HepG2 (cell line): ENCODE measurements around the gene CORO7. TPM values are rescaled to one million over a fixed set of nuclear protein-coding genes. Genes with fewer than 3 reads are reported as not detected.

Source experiments
- ARHGAP35 ChIP-seq: sonication (generic); formaldehyde crosslinking; IDR thresholded peaks from 2 replicates; pipeline ENCODE4 v1.9.0; 2022; ENCODE audit warnings: mild to moderate bottlenecking, inconsistent platforms, moderate library complexity, missing genetic modification reagents, borderline replicate concordance
- ARNT2 ChIP-seq: sonication (generic); formaldehyde crosslinking; IDR thresholded peaks from 2 replicates; pipeline ENCODE4 v1.8.0; 2022; ENCODE audit warnings: mild to moderate bottlenecking, low read depth, missing genetic modification reagents, moderate library complexity
- ELF1 ChIP-seq: sonication (generic); formaldehyde crosslinking; IDR thresholded peaks from 2 replicates; pipeline ENCODE4 v1.4.0; 2020; ENCODE audit warnings: missing genetic modification reagents
- FOXJ3 ChIP-seq: sonication (generic); formaldehyde crosslinking; IDR thresholded peaks from 2 replicates; pipeline ENCODE4 v1.4.0; 2020; ENCODE audit warnings: missing genetic modification reagents, mild to moderate bottlenecking, borderline replicate concordance
- HIC2 ChIP-seq: sonication (generic); formaldehyde crosslinking; IDR thresholded peaks from 2 replicates; pipeline ENCODE4 v1.9.0; 2022; ENCODE audit warnings: low read depth, missing genetic modification reagents
- IKZF5 ChIP-seq: IDR thresholded peaks from 2 replicates; pipeline ENCODE4 v1.6.1; 2018; ENCODE audit warnings: missing genetic modification reagents, mild to moderate bottlenecking, missing compliant biosample characterization
- KIAA2018 ChIP-seq: sonication (generic); formaldehyde crosslinking; IDR thresholded peaks from 2 replicates; pipeline ENCODE4 v1.5.0; 2020; ENCODE audit warnings: mild to moderate bottlenecking, missing genetic modification reagents, borderline replicate concordance
- KLF9 ChIP-seq: IDR thresholded peaks from 2 replicates; pipeline ENCODE4 v1.6.1; 2016; ENCODE audit warnings: low read depth
- RXRB ChIP-seq: IDR thresholded peaks from 2 replicates; pipeline ENCODE4 v1.6.1; 2016; ENCODE audit warnings: borderline replicate concordance, missing genetic modification reagents, missing compliant biosample characterization
- SALL2 ChIP-seq: sonication (generic); formaldehyde crosslinking; IDR thresholded peaks from 2 replicates; pipeline ENCODE4 v1.8.1; 2023; ENCODE audit warnings: mild to moderate bottlenecking, missing genetic modification reagents, inconsistent platforms
- TAF15 ChIP-seq: fragments of 200-400 bp; formaldehyde crosslinking; IDR thresholded peaks from one replicate; pipeline ENCODE4 v1.6.1; 2018; ENCODE audit warnings: mild to moderate bottlenecking, low read depth, low read length; ENCODE audit not compliant: poor library complexity, severe bottlenecking
- ZBTB26 ChIP-seq: IDR thresholded peaks from 2 replicates; pipeline ENCODE4 v1.6.1; 2016; ENCODE audit warnings: missing compliant biosample characterization, missing genetic modification reagents, borderline replicate concordance
- ZBTB7A ChIP-seq: sonication (generic); formaldehyde crosslinking; IDR thresholded peaks from 2 replicates; pipeline ENCODE4 v1.8.0; 2022; ENCODE audit warnings: mild to moderate bottlenecking, missing genetic modification reagents
- ZFP1 ChIP-seq: IDR thresholded peaks from 2 replicates; pipeline ENCODE4 v1.6.1; 2016
- ZNF30 ChIP-seq: sonication (generic); formaldehyde crosslinking; IDR thresholded peaks from 2 replicates; pipeline ENCODE4 v1.5.0; 2020; ENCODE audit warnings: mild to moderate bottlenecking, missing genetic modification reagents
- polyA plus RNA-seq, 8 experiments: library from polyadenylated mRNA; depleted of rRNA in 3 of 8; stranded (reverse) in 7 of 8; unstranded in 1 of 8; fragments of >200 nt; fragmentation: Illumina TruSeq in 4 of 8; extraction: Trizol in 4 of 8; gene quantifications; 2 replicates each; pipeline versions ENCODE4 v1.2.1 to v1.2.3, GENCODE V29; 2011 to 2016; ENCODE audit warnings: low read depth in 4 of 8, missing spikeins in 1 of 8, mixed read lengths in 1 of 8; ENCODE audit not compliant: insufficient read depth in 1 of 8
- total RNA-seq, 5 experiments: library from RNA; depleted of rRNA; stranded (reverse); fragments of >200 nt; fragmentation: Illumina TruSeq; extraction: Trizol; gene quantifications; 2 replicates each; pipeline ENCODE4 v1.2.3, GENCODE V29; 2016; ENCODE audit warnings: low read depth in 1 of 5

CORO7 gene
- total and polyA plus RNA-seq, 2 of the 13 experiments (the other 11 are each of a cell fraction or from before 2014, with no cell fraction given), result 9.9 to 14.3 TPM

DNA sequence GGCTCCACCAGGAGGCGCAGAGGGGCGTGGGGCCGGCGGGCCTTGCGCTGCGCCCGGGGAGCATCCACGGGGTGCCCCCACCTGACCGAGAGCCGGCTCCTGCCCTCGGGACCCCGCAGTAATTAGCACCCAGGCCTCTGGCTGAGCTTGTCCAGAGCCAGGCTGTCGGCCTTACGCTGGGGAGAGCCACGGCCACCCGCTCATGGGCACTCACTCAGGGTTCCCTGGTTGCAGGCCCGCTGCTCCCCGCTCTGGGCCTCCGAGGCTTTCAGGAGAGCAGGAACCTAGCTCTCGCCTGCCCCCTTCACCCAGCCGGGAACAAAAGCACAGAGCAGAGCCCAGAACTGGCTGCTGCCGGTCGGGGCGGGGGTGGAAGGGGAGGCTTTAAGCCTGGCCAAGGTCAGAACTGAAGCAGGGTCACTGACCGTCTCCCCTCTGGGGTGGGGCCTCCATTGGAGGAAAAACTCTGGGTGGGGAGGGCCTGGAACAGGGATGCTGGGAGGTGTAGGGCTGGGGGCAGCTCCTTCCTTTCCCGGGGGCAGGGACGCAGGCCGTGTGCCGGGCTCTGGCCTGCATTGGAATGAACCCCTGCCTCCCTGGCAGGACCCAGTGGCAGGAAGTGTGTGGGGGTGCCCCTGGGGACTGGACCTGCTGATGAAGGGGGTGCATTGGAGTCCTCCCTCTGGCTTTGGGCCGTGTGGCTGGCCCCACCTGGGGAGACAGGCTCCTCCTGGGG, 88.2 kb downstream of the CORO7 start (continued):
- TF ChIP-seq KIAA2018 (CRISPR knock-in tag) (no peak), ZBTB26 (CRISPR knock-in tag) (no peak), ELF1 (CRISPR knock-in tag) (peak; percentile 29; the same call in 1 of the 2 replicates), FOXJ3 (CRISPR knock-in tag) (no peak), KLF9 (0 out of 2 replicates have a peak, but pooled peaks have one; percentile 42), SALL2 (CRISPR knock-in tag) (0 out of 2 replicates have a peak, but pooled peaks have one; percentile 59), TAF15 (peak; percentile 57), HIC2 (peak; percentile 69; the same call in 1 of the 2 replicates), ARHGAP35 (CRISPR knock-in tag) (peak; percentile 44; the same call in 1 of the 2 replicates), RXRB (peak; percentile 91), ZNF30 (CRISPR knock-in tag) (no peak), ZBTB7A (CRISPR knock-in tag) (0 out of 2 replicates have a peak, but pooled peaks have one; percentile 53), ZFP1 (CRISPR knock-in tag) (0 out of 2 replicates have a peak, but pooled peaks have one; percentile 37), ARNT2 (CRISPR knock-in tag) (peak; percentile 85), IKZF5 (CRISPR knock-in tag) (peak; percentile 77; the same call in 1 of the 2 replicates)
